GM12874 (cell line): ENCODE measurements around the gene MIA2.

Experiments
- TF ChIP-seq, protein P1 (sequence below): IDR thresholded peaks from 2 replicates; pipeline ENCODE4 v1.5.1; 2011; ENCODE audit warnings: low read depth, mild to moderate bottlenecking, control low read depth, low read length, moderate library complexity; ENCODE audit not compliant: insufficient read depth

Gene MIA2

DNA sequence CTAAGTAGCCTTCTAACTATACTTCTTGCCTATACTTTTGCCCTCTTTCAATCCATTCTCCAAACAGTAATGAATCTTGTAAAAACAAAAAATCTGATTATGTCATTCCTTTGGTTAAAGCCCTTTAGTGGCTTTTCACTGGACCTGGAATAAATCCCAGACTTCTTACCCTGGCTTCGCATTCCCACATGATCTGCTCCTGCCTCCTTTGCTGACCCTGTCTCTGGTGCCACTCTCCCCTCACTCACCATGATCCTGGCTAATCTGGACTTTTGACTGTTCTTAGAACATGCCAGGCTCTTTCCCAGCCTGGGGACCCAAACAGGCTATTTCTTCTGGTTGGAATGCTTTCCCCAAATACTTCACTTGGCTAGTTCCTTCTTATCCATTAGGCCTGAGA, 7.9 kb downstream of the MIA2 start:
- TF ChIP-seq, protein P1, sequence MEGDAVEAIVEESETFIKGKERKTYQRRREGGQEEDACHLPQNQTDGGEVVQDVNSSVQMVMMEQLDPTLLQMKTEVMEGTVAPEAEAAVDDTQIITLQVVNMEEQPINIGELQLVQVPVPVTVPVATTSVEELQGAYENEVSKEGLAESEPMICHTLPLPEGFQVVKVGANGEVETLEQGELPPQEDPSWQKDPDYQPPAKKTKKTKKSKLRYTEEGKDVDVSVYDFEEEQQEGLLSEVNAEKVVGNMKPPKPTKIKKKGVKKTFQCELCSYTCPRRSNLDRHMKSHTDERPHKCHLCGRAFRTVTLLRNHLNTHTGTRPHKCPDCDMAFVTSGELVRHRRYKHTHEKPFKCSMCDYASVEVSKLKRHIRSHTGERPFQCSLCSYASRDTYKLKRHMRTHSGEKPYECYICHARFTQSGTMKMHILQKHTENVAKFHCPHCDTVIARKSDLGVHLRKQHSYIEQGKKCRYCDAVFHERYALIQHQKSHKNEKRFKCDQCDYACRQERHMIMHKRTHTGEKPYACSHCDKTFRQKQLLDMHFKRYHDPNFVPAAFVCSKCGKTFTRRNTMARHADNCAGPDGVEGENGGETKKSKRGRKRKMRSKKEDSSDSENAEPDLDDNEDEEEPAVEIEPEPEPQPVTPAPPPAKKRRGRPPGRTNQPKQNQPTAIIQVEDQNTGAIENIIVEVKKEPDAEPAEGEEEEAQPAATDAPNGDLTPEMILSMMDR, result no peak

DNA sequence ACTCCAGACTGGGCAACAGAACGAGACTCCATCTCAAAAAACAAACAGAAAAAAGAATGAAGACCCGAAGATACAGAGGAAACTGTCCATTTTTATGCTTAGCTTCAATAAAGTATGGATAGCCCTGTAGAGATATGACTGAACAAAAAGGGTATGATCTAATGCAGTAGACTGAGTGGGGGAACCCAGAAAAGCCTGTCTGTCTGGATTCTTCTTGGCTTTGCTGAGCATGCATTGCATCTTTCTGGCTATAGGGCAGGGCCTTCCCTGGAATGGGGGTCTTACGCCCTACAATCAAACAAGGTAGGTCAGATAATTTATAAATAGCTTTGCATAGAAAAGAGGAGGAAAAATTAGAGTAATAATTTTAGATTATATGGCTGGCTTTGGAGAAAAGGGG, 10.1 kb downstream of the MIA2 start:
- TF ChIP-seq, protein P1, result no peak

DNA sequence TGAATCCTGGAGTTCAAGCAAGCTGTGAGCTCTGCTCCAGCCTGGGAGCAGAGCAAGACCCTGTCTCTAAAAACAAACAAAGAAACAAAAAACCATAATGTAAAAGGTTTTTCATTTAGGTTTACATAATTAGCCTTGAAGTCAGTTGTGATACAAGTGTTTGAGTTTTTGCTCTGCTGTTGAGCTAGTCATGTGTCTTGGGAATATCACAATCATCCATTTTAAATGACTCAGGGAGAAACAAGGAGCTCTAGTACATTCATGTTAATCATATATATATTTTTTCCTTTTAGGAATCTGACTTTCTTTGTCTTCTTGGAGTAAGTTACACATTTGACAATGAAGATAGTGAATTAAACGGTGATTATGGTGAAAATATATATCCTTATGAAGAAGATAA, 12.9 kb downstream of the MIA2 start:
- TF ChIP-seq, protein P1, result no peak

DNA sequence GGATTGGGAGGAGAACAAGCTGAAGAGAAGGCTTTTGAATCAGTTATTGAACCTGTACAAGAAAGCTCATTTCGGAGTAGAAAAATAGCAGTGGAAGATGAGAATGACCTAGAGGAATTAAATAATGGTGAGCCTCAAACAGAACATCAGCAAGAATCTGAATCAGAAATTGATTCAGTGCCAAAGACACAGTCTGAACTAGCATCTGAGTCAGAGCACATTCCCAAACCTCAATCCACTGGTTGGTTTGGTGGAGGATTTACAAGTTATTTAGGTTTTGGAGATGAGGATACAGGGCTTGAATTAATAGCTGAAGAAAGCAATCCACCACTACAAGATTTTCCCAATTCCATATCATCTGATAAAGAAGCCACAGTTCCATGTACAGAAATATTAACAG, 13.5 kb downstream of the MIA2 start:
- TF ChIP-seq, protein P1, result no peak

DNA sequence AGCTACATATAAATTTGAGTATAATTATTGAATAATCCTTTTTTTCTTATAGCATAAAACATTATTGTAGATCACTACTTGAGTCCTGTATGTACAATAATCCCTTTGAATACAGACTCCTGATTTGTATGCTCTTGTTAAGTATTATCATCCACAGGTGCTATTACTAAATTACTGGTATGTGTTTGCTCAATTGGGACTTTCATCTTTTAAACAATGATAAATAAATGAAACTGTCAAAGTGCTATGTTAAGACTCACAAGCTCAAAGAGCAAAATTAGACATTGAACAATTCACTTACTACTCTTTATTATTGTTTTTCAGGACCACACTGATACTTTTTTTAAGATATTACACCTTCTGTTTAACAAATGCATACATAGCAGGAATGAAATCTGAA, 17.8 kb downstream of the MIA2 start:
- TF ChIP-seq, protein P1, result no peak

DNA sequence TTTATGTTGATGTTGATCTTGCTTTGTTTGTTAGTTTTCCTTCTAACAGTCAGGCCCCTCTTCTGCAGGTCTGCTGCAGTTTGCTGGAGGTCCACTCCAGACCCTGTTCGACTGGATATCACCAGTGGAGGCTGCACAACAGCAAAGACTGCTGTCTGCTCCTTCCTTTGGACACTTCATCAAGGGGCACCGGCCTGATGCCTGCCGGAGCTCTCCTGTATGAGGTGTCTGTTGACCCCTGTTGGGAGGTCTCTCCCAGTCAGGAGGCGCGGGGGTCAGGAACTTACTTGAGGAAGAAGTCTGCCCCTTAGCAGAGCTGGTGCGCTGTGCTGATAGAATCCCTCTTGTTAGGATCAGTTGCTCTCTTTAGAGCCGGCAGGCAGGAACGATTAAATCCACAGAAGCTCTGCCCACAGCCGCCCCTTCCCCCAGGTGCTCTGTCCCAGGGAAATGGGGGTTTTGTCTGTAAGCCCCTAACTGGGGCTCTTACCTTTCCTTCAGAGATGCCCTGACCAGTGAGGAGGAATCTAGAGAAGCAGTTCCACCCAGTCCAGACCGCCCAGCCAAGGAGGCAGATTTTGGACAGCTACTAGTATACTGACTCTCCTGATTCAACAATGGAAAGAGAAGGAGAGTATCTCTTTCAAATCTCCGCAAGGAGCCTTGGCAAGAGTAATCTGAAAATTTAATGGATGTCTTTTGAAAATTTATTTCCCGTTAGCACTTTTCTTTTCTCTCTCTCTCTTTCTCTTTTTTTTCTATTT, 25.2 kb downstream of the MIA2 start:
- TF ChIP-seq, protein P1, result no peak

DNA sequence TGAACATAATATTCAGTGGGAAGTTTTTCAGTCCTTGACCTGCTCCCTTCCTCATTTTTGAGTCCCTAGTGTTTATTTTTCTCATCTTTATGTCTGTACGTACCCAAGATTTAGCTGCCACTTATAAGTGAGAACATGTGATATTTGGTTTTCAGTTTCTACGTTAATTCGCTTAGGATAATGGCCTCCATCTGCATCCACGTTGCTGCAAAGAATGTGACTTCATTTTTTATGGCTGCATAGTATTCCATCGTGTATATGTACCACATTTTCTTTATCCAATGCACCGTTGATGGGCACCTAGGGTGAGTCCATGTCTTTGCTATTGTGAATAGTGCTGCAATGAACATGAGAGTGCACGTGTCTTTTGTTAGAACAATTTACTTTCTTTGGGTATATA, 30.3 kb downstream of the MIA2 start:
- TF ChIP-seq, protein P1, result no peak
